Ascending aorta (tissue), 2 donors: ENCODE data around the gene PPM1D. TPM values are rescaled to one million over a fixed set of nuclear protein-coding genes. Genes with fewer than 3 reads are reported as not detected.

Experiments used
- DNase-seq, 2 donors: peaks; one replicate each; pipeline ENCODE4 v3.0.0-alpha.2; 2019; ENCODE audit warnings: low spot score in 2 of 2
- H3K27ac ChIP-seq, 2 donors: fragments of 200-600 bp; sonication (generic); one replicate each; pipeline ENCODE4 v1.5.1; 2016 to 2017; ENCODE audit warnings: mild to moderate bottlenecking in 1 of 2
- H3K27me3 ChIP-seq: fragments of 200-600 bp; sonication (generic); one replicate; pipeline ENCODE4 v1.5.1; 2017
- H3K36me3 ChIP-seq, 2 donors: fragments of 200-600 bp; sonication (generic); one replicate each; pipeline ENCODE4 v1.5.1; 2016
- H3K4me1 ChIP-seq, 2 donors: fragments of 200-600 bp; sonication (generic); one replicate each; pipeline ENCODE4 v1.5.1; 2016 to 2017; ENCODE audit warnings: mild to moderate bottlenecking in 1 of 2
- H3K4me3 ChIP-seq, 2 donors: fragments of 200-600 bp; sonication (generic); one replicate each; pipeline ENCODE4 v1.5.1; 2016 to 2017; ENCODE audit warnings: mild to moderate bottlenecking in 1 of 2
- H3K9me3 ChIP-seq, 2 donors: fragments of 200-600 bp; sonication (generic); one replicate each; pipeline ENCODE4 v1.5.1; 2016
- CTCF ChIP-seq, 3 experiments: fragments of 200-600 bp in 2 of 3; fragments of 450-650 bp in 1 of 3; sonication (generic) in 2 of 3; IDR thresholded peaks; one replicate each; pipeline ENCODE4 v1.5.1; 2016 to 2019; ENCODE audit warnings: antibody characterized with exemption in 3 of 3, mild to moderate bottlenecking in 1 of 3, moderate library complexity in 1 of 3
- intact Hi-C: fragments of 100-400 bp; cut with DNase I; formaldehyde crosslinking; loops from one replicate; pipeline ENCODE4 v1.15.1; 2023
- total RNA-seq: library from RNA; depleted of rRNA; stranded (reverse); fragments of >200 nt; gene quantifications from one replicate; pipeline ENCODE4 v1.1.0, GENCODE V29; 2016

The PPM1D gene
- total RNA-seq, 1 donor from 2014 or later = 6.0 TPM

- peaks cover 23 to 30% of the 10 kb centered on the region in 2 donors for H3K36me3 ChIP-seq
- no peaks in the 10 kb centered on the region for H3K9me3 ChIP-seq
- H3K27me3 ChIP-seq = no peaks in the 10 kb centered on the region
- peak overlapping the region in 1 of 2 donors; percentile 3 for H3K27ac ChIP-seq
- no peak for TF ChIP-seq CTCF (IDR thresholded peaks at IDR 0.05)
- intact Hi-C loops = loop anchor here (1.0 to 5.0 kb wide), 3 partner anchors 37 to 110 kb away; partner anchors contain the start of genes APPBP2 and PPM1D
- no peak for DNase-seq
- no peaks in the 10 kb centered on the region for H3K4me1 ChIP-seq
- H3K4me3 ChIP-seq = no peak overlapping the region
Measured at GRCh38 chr17:60637683-60638082, 37.7 kb downstream of the PPM1D start.

GRCh38 chr17:60639019-60639330 is 39.0 kb downstream of the PPM1D start:
- Histone ChIP-seq H3K4me3 (no peak overlapping the region), H3K4me1 (no peaks in the 10 kb centered on the region), H3K36me3 (peaks cover 22 to 30% of the 10 kb centered on the region in 2 donors), H3K27me3 (no peaks in the 10 kb centered on the region), H3K27ac (no peak overlapping the region), H3K9me3 (no peaks in the 10 kb centered on the region)
- intact Hi-C loops = loop anchor here (2.0 to 5.0 kb wide), 2 partner anchors 38 to 112 kb away; partner anchors contain the start of genes APPBP2 and PPM1D
- DNase-seq = no peak
- TF ChIP-seq CTCF (IDR thresholded peaks at IDR 0.05) = peak in 1 of 3 experiments; percentile 1

GRCh38 chr17:60640503-60640902 is 40.5 kb downstream of the PPM1D start:
- no peak overlapping the region for H3K27ac ChIP-seq
- no peak for TF ChIP-seq CTCF (IDR thresholded peaks at IDR 0.05)

GRCh38 chr17:60641126-60641525 is 41.1 kb downstream of the PPM1D start:
- Histone ChIP-seq H3K4me3 (no peak overlapping the region), H3K27me3 (no peaks in the 10 kb centered on the region), H3K36me3 (peaks cover 3 to 9% of the 10 kb centered on the region in 2 donors), H3K9me3 (no peaks in the 10 kb centered on the region), H3K27ac (no peak overlapping the region), H3K4me1 (no peaks in the 10 kb centered on the region)
- TF ChIP-seq CTCF (IDR thresholded peaks at IDR 0.05) = no peak
- no peak for DNase-seq
- intact Hi-C loops = no loop called here

More at GRCh38 chr17:60640503-60640902, 40.5 kb downstream of the PPM1D start:
- Histone ChIP-seq H3K4me1 (no peaks in the 10 kb centered on the region), H3K27me3 (no peaks in the 10 kb centered on the region), H3K36me3 (peaks cover 7 to 15% of the 10 kb centered on the region in 2 donors), H3K4me3 (no peak overlapping the region), H3K9me3 (no peaks in the 10 kb centered on the region)
- intact Hi-C loops = no loop called here
- DNase-seq = no peak

- no peaks in the 10 kb centered on the region for H3K9me3 ChIP-seq
- H3K36me3 ChIP-seq = peaks cover 0 to 2% of the 10 kb centered on the region in 2 donors
- peak in 2 of 3 experiments; percentile 26 to 52 for TF ChIP-seq CTCF (IDR thresholded peaks at IDR 0.05)
- DNase-seq = peak in 1 of 2 donors; percentile 74
- intact Hi-C loops = no loop called here
- H3K4me3 ChIP-seq = no peak overlapping the region
- no peak overlapping the region for H3K27ac ChIP-seq
- H3K27me3 ChIP-seq = no peaks in the 10 kb centered on the region
- no peaks in the 10 kb centered on the region for H3K4me1 ChIP-seq
Measured at GRCh38 chr17:60641810-60642220, 41.8 kb downstream of the PPM1D start.
